Measurements from ENCODE around the gene SSTR4. TPM values are rescaled to one million over a fixed set of nuclear protein-coding genes. Genes with fewer than 3 reads are reported as not detected.
"Not testable (repeated sequence)": the region's sequence is repeated elsewhere in the genome, so short reads cannot be mapped to it uniquely, and the experiment has no call there.

The SSTR4 gene
- total RNA-seq, 1 experiment from 2014 or later: not detected

DNA sequence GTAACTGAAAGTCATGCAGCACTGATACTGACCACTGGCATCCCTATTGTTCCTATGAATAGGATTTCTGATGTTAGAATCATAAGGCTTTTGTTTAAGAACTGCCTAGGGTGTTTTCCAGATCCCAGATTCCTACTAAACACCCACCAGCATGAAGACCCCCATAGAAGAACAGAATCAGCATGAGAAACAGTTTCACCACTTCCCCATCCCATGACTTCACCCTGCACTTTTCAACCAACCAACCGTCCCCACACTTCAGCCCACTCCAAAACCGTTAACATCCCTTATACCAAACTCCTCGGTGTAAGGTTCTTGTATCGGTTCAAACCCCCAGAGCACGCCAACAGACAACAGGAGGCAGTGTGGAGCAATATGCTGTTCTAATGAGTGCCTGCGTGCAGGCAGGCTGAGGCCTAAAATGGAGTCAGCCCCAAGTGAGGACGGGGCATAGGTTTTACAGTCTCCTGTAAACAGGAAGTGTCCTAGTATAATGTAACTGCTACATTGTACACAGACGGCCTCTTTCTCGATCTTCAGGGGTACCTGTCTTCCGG is 11.4 kb upstream of the SSTR4 start:
- ChIA-PET CTCF (no interaction called here), POLR2A (no interaction called here)
- no peak overlapping the region for H3K4me3 ChIP-seq (ENCODE audit: low read depth in 2 of 2, low read length in 2 of 2)
- H3K9me3 ChIP-seq (ENCODE audit: control insufficient read depth, insufficient read depth, low read depth, low read length): no peaks in the 10 kb centered on the region
- no peaks in the 10 kb centered on the region for H3K36me3 ChIP-seq (ENCODE audit: control insufficient read depth, insufficient read depth, low read length)
- ATAC-seq (no peak), DNase-seq (ENCODE audit: low read depth, low spot score) (no peak)
- H3K27me3 ChIP-seq (ENCODE audit: control insufficient read depth, insufficient read depth, low read length): peaks cover 2% of the 10 kb centered on the region; the same call in 1 of the 2 replicates
- in situ Hi-C loops (cut with HindIII; ENCODE audit: low pct_unique_long_range_greater_than_20kb, low sequenced_read_pairs) (no loop called here), intact Hi-C loops (cut with micrococcal nuclease; ENCODE audit: unreplicated experiment) (no loop called here)
- H3K27ac ChIP-seq (ENCODE audit: low read length): no peak overlapping the region
- TF ChIP-seq TCF7L2 (IDR thresholded peaks at IDR 0.05; ENCODE audit: low read depth, low read length): no peak
- TF ChIP-seq CTCF (IDR thresholded peaks at IDR 0.05): no peak
- TF ChIP-seq POLR2AphosphoS5 (IDR thresholded peaks at IDR 0.05; ENCODE audit: low read depth, low read length): no peak
- TF ChIP-seq REST (IDR thresholded peaks at IDR 0.05; ENCODE audit: insufficient read depth in 1 of 2, low read depth in 2 of 2, low read length in 1 of 2): no peak
- no peak for TF ChIP-seq SIN3A (IDR thresholded peaks at IDR 0.05; ENCODE audit: borderline replicate concordance, insufficient read depth, low read depth, low read length)
- H3K4me1 ChIP-seq (ENCODE audit: control insufficient read depth, insufficient read depth, low read length): no peaks in the 10 kb centered on the region
- no TSS peak for BruUV-seq (replicated peaks)

DNA sequence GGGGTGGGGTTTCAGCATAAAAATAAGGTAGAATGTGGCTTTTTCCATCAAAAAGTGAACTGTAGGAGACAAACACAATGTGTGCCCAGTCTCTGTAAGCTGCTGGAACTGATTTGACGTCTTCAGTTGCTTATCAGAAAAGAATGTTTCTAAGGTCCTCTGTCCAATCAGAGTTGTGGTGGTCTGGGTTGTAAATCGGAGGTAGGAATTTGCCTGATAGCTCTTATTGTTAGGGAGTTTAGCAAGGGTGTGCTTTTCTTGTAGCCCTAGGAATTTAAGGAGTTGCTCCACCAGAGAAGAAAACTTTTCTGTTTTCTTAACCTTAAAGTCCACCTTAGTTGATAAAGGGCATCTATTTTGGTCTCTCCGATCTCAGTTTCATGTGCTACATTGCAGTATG is 10.4 kb upstream of the SSTR4 start:
- TF ChIP-seq REST (IDR thresholded peaks at IDR 0.05; ENCODE audit: insufficient read depth in 1 of 2, low read depth in 2 of 2, low read length in 1 of 2) (no peak), SIN3A (IDR thresholded peaks at IDR 0.05; ENCODE audit: borderline replicate concordance, insufficient read depth, low read depth, low read length) (no peak), POLR2AphosphoS5 (IDR thresholded peaks at IDR 0.05; ENCODE audit: low read depth, low read length) (no peak), CTCF (IDR thresholded peaks at IDR 0.05) (no peak), TCF7L2 (IDR thresholded peaks at IDR 0.05; ENCODE audit: low read depth, low read length) (no peak)
- no peak for DNase-seq (ENCODE audit: low read depth, low spot score)
- Histone ChIP-seq H3K4me3 (ENCODE audit: low read depth in 2 of 2, low read length in 2 of 2) (no peak overlapping the region), H3K27ac (ENCODE audit: low read length) (no peak overlapping the region), H3K36me3 (ENCODE audit: control insufficient read depth, insufficient read depth, low read length) (no peaks in the 10 kb centered on the region), H3K4me1 (ENCODE audit: control insufficient read depth, insufficient read depth, low read length) (no peaks in the 10 kb centered on the region), H3K27me3 (ENCODE audit: control insufficient read depth, insufficient read depth, low read length) (peaks cover 2% of the 10 kb centered on the region), H3K9me3 (ENCODE audit: control insufficient read depth, insufficient read depth, low read depth, low read length) (no peaks in the 10 kb centered on the region)
- no TSS peak for BruUV-seq (replicated peaks)
- CTCF ChIA-PET: no interaction called here
- in situ Hi-C loops (cut with HindIII; ENCODE audit: low pct_unique_long_range_greater_than_20kb, low sequenced_read_pairs) (no loop called here), intact Hi-C loops (cut with micrococcal nuclease; ENCODE audit: unreplicated experiment) (no loop called here)
- POLR2A ChIA-PET: no interaction called here
- no peak for ATAC-seq

DNA sequence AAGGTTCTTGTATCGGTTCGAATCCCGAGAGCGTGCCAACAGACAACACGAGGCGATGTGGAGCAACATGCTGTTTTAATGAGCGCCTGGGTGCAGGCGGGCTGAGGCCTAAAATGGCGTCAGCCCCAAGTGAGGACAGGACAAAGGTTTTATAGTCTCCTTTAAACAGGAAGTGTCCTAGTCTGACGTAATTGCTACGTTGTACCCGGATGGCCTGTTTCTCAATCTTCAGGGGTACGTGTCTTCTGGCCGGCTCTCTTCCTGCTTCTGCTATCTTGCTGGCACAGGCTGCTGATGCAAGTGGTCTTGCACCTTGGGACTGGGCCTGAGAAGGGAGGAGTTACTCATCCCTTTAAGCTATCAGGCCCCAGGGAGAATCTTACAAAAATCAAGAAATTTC is 9.6 kb upstream of the SSTR4 start:
- H3K4me1 ChIP-seq (ENCODE audit: control insufficient read depth, insufficient read depth, low read length); in situ Hi-C loops (cut with HindIII; ENCODE audit: low pct_unique_long_range_greater_than_20kb, low sequenced_read_pairs); H3K36me3 ChIP-seq (ENCODE audit: control insufficient read depth, insufficient read depth, low read length); BruUV-seq (replicated peaks); intact Hi-C loops (cut with micrococcal nuclease; ENCODE audit: unreplicated experiment); DNase-seq (ENCODE audit: low read depth, low spot score); CTCF ChIA-PET; H3K4me3 ChIP-seq (ENCODE audit: low read depth in 2 of 2, low read length in 2 of 2); POLR2A ChIA-PET; H3K27ac ChIP-seq (ENCODE audit: low read length); H3K27me3 ChIP-seq (ENCODE audit: control insufficient read depth, insufficient read depth, low read length); H3K9me3 ChIP-seq (ENCODE audit: control insufficient read depth, insufficient read depth, low read depth, low read length); ATAC-seq: not testable (repeated sequence)

All from Panc1 (cell line).